T-helper 1 cell treated with Interleukin-12 subunit alpha and Interleukin-12 subunit beta and Interleukin-4 antibody, amounts not matched to agents 30 μg/mL and 1 μg/mL, for 36 hours (primary cell): ENCODE results near the gene DNAAF1.

ENCODE experiments used
- H3K27ac Mint-ChIP-seq: one replicate; pipeline ENCODE4 v1.8.0; 2021; ENCODE audit warnings: mild to moderate bottlenecking, mixed read lengths
- H3K27me3 Mint-ChIP-seq: one replicate; pipeline ENCODE4 v1.8.0; 2021; ENCODE audit warnings: low read depth, mixed read lengths
- H3K36me3 Mint-ChIP-seq: one replicate; pipeline ENCODE4 v1.8.0; 2021; ENCODE audit warnings: low read depth, mixed read lengths
- H3K4me1 Mint-ChIP-seq: one replicate; pipeline ENCODE4 v1.8.0; 2021; ENCODE audit warnings: low read depth, mixed read lengths
- H3K4me3 Mint-ChIP-seq: one replicate; pipeline ENCODE4 v1.8.0; 2021; ENCODE audit warnings: mild to moderate bottlenecking, moderate library complexity, mixed read lengths
- H3K9me3 Mint-ChIP-seq: one replicate; pipeline ENCODE4 v1.8.0; 2021; ENCODE audit warnings: mixed read lengths

DNAAF1 gene

DNA sequence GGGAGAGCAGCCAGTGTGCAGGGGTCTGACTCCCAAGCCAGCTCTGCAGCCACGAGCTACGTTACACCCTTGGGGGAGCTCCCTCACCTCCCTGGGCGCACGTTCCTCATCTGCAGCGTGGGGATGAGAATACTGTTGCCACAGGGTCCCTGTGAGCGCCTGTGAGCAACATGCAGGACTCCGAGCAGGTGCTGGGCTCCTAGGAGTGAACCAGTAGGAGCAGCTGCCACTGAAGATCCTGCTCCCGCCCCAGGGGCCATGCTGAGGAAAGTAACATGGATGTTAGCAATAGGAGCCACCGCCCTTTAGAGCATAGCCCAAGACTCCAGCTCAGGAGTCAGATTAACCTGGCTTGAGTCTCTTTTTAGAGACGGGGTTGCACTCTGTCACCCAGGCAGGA is 15.9 kb downstream of the DNAAF1 start:
- H3K27me3 Mint-ChIP-seq = peaks cover 57% of the 10 kb centered on the region

DNA sequence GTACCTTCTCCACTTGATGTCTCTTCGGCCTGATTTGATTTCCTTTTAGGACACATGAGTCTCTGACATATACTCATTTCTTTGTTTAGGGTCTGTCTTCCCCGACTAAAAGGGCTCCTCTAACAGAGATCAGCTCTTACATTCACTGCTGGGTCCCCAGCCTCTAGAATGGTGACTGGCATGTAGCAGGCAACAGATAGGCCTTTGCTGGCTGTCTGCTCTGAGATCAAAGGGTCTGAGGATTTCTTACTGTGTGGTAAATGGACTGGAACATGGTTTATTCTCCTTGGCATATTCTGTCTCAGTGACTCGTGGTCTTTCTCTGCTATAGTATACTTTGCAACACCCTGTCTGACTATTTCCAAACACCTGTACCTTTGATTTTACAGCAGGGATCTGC is 16.7 kb downstream of the DNAAF1 start:
- no peaks in the 10 kb centered on the region for H3K4me1 Mint-ChIP-seq
- no peaks in the 10 kb centered on the region for H3K9me3 Mint-ChIP-seq
- no peak overlapping the region for H3K4me3 Mint-ChIP-seq
- peaks cover 51% of the 10 kb centered on the region for H3K27me3 Mint-ChIP-seq
- H3K36me3 Mint-ChIP-seq = no peaks in the 10 kb centered on the region
- H3K27ac Mint-ChIP-seq = no peak overlapping the region

More for the DNA sequence above, 15.9 kb downstream of the DNAAF1 start:
- no peaks in the 10 kb centered on the region for H3K36me3 Mint-ChIP-seq
- no peak overlapping the region for H3K27ac Mint-ChIP-seq
- H3K4me1 Mint-ChIP-seq = peaks cover 2% of the 10 kb centered on the region
- H3K9me3 Mint-ChIP-seq = no peaks in the 10 kb centered on the region
- H3K4me3 Mint-ChIP-seq = no peak overlapping the region

DNA sequence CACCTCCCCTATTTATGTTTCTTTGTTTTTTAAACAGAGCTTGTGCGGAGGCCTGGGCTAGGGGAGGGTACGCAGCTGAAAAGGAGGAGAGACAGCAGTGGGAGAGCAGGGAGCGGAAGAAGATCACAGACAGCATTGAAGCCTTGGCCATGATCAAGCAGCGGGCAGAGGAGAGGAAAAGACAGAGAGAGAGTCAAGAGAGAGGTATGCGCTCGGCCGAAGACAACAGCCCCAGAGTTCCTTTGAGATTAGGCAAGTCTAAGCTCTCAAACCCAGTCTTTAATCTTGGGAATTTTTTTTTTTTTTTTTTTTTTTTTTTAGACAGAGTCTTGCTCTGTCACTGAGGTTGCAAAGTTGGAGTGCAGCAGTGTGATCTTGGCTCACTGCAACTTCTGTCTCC is 20.6 kb downstream of the DNAAF1 start:
- Mint-ChIP-seq H3K4me3 (no peak overlapping the region), H3K27me3 (peaks cover 30% of the 10 kb centered on the region), H3K4me1 (no peaks in the 10 kb centered on the region), H3K9me3 (no peaks in the 10 kb centered on the region), H3K27ac (no peak overlapping the region), H3K36me3 (no peaks in the 10 kb centered on the region)

DNA sequence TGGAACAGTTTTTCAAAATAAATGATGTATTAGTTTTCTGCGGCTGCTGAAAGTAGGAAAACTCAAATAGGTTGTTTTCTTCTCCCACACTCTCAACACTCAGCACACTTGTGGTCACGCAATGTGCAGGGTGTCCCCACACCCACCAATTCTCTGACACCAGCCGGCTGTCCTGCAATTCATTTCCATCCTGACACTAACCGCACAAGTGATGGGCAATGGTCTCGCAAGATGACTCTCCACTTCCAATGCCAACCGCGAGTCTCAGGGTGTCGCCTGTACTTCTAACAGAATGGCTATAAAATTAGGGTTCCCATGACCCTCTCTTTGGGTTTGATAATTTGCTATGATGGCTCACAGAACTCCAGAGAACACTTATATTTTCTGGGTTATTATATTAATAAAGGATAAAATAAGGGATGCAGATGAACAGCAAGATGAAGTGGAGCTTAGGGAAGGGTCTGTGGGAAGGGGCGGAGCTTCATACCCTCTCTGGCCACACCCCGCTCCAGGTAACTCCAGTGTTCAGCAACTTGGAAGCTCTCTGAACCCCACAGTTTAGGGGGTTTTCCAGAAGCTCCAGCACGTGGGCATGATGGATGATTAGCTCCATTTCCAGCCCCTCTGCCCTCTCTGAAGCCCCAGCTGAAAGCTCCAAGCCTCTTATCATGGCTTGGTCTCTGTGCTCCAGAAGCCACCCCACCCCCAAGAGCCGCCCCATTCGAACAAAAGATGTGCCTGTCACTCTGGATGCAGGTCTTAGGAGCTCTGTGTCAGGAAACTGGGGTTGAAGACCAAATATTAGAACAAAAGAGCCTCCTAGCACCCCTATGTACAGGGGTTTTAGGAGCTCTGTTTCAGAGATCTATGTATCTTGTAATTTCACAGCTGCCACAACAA is 21.9 kb downstream of the DNAAF1 start:
- no peaks in the 10 kb centered on the region for H3K36me3 Mint-ChIP-seq
- peaks cover 24% of the 10 kb centered on the region for H3K27me3 Mint-ChIP-seq
- H3K4me1 Mint-ChIP-seq = no peaks in the 10 kb centered on the region
- no peak overlapping the region for H3K4me3 Mint-ChIP-seq
- no peak overlapping the region for H3K27ac Mint-ChIP-seq
- H3K9me3 Mint-ChIP-seq = no peaks in the 10 kb centered on the region

DNA sequence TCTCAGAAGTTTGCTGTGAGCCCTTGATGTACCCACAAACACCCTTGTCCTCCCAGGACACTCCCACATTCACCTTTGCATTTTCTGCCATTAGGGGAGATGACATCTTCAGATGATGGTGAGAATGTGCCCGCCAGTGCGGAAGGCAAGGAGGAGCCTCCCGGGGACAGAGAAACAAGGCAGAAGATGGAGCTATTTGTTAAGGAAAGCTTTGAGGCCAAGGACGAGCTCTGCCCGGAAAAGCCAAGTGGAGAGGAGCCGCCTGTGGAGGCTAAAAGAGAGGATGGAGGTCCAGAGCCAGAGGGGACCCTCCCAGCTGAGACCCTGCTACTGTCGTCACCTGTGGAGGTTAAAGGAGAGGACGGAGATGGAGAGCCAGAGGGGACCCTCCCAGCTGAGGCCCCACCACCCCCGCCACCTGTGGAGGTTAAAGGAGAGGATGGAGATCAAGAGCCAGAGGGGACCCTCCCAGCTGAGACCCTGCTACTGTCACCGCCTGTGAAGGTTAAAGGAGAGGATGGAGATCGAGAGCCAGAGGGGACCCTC is 24.7 kb downstream of the DNAAF1 start:
- no peak overlapping the region for H3K4me3 Mint-ChIP-seq
- no peaks in the 10 kb centered on the region for H3K36me3 Mint-ChIP-seq
- H3K9me3 Mint-ChIP-seq = no peaks in the 10 kb centered on the region
- H3K27ac Mint-ChIP-seq = no peak overlapping the region
- H3K27me3 Mint-ChIP-seq = peaks cover 8% of the 10 kb centered on the region
- H3K4me1 Mint-ChIP-seq = no peaks in the 10 kb centered on the region

DNA sequence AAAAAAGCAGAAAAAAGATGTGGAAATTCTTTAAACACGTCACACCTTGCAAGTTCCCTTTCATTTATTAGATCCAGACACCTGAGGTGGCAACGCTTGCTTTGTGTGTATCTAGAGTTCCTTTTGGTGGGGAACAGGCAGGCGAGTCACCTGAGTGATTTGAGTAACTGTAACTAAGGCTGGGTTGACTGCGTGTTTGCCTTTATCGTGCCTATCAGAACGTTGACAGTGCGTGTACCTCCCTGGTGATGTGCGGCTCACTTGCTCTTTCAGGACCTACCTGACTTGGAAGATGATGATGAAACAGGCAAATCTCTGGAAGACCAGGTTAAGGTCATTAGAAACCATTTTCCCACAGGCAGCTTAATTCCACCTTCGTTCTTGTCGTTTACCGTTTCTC is 29.3 kb downstream of the DNAAF1 start:
- Mint-ChIP-seq H3K4me1 (no peaks in the 10 kb centered on the region), H3K4me3 (no peak overlapping the region), H3K9me3 (no peaks in the 10 kb centered on the region), H3K36me3 (peaks cover 5% of the 10 kb centered on the region), H3K27ac (no peak overlapping the region), H3K27me3 (no peaks in the 10 kb centered on the region)

DNA sequence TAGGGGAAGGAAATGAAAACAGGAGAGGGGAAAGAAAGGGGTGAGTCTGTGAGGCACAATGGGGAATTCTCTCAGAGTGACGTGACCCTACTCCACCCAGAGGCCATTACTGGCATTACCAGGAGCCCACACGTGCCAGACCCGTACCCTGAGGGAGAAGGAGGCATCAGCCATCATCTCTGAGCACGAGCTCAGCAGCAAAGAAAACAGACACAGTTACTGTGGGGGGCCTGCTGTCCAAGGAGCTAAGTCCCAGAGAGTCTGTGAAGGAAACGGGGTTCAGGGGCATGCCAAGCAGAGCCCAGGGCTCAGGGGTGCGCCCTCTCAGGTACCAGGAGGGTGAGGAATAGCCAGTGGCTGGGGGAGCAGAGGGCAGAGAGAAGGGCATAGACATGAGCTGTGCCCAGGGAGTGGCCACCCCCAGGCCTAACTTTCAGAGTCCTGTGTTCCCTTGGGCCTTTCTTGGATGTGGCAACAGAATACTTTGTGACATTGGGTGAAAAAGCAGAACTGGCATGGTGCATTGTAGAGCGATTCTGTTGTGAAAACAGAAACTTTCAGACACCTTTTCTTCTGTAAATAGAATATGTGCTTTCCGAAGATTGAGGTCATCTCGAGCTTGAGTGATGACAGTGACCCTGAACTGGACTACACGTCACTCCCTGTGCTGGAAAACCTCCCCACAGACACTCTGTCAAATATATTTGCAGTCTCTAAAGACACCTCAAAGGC is 30.4 kb downstream of the DNAAF1 start:
- no peak overlapping the region for H3K4me3 Mint-ChIP-seq
- H3K4me1 Mint-ChIP-seq = no peaks in the 10 kb centered on the region
- H3K36me3 Mint-ChIP-seq = peaks cover 5% of the 10 kb centered on the region
- no peaks in the 10 kb centered on the region for H3K9me3 Mint-ChIP-seq
- no peaks in the 10 kb centered on the region for H3K27me3 Mint-ChIP-seq
- no peak overlapping the region for H3K27ac Mint-ChIP-seq

DNA sequence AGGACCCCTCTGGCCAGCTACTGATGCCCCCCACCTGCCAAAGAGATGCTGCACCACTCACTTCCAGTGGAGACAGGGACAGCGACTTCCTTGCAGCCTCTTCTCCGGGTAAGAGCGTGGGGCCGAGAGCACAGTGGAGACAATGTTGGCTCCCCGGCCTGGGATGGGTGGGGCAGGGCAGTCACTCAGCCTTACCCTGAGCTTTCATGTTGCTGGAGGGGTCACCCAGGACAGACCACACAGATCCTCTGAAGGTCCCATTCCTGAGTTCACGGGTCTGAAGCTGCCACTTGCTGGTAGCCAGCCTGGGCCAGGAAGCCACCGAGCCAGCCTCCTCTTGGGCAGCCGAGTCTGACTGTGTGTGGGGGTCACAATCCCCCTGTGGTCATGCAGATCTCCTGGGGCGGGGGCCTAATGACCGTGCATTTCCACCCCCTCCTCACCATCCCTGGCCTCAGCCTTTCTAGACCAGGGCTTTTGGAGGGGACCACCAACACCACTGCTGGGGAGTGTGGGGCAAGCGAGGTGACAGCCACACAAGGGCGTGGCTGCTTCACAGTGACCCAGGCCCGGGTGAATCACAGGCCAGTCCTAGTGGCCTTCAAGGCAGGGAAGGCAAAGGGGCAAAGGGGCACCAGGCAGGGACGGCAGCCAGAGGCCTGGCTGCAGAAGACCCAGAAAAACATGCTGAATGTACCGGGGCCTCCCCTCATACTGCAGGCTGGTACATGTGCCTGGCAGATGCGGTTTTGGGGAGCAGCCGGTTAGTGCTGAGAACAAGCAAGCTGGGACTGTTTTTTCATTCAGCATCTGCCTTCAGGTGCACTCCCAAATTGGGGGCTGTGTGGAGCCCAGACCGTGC is 31.3 kb downstream of the DNAAF1 start:
- Mint-ChIP-seq H3K4me1 (no peaks in the 10 kb centered on the region), H3K27ac (no peak overlapping the region), H3K36me3 (peaks cover 5% of the 10 kb centered on the region), H3K4me3 (no peak overlapping the region), H3K9me3 (no peaks in the 10 kb centered on the region), H3K27me3 (no peaks in the 10 kb centered on the region)

DNA sequence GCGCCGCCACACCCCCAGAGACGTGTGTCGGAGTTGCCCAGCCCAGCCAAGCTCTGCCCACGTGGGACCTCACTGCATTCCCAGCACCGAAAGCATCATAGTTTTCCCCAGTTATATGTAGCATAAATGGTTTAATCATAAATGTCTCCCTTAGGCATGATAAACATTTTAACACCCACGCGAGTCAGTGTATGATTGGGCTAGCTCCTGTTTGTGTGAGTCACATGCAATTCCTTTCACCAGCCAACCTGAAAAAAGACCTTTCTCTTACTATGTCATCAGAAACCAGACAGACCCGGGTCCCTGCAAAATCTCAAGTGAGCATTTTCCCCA is 32.6 kb downstream of the DNAAF1 start:
- no peaks in the 10 kb centered on the region for H3K9me3 Mint-ChIP-seq
- H3K4me1 Mint-ChIP-seq = no peaks in the 10 kb centered on the region
- H3K36me3 Mint-ChIP-seq = peaks cover 5% of the 10 kb centered on the region
- H3K27ac Mint-ChIP-seq = no peak overlapping the region
- no peaks in the 10 kb centered on the region for H3K27me3 Mint-ChIP-seq
- H3K4me3 Mint-ChIP-seq = no peak overlapping the region

DNA sequence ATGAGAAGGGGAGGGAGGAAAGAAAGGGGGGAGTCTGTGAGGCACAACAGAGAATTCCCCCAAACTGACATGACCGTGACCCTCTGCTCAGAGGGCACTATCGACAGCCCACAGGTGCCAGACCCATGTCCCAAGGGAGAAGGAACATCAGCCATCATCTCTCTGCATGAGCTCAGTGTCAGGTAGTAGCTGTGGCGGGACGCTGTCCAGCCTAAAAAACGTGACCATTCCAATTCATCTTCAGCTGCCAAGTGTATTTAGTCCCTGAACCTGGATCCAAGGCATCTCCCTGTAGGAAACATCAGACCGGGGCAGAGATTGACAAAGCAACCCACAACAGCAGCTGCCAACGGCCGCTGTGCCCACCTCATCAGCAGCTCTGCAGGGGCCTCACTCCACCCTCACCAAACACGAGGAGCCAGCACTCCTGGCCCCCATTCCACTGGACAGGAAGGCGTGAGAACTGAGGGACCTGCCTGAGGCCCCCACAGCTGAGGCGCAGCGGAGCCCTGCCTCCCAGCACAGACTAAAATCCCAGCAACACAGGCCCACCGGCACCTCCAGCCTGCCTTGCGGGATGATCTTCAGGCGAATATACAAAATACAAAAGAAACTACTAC is 33.1 kb downstream of the DNAAF1 start:
- H3K27me3 Mint-ChIP-seq = no peaks in the 10 kb centered on the region
- H3K4me1 Mint-ChIP-seq = no peaks in the 10 kb centered on the region
- no peak overlapping the region for H3K27ac Mint-ChIP-seq
- H3K36me3 Mint-ChIP-seq = peaks cover 5% of the 10 kb centered on the region
- H3K9me3 Mint-ChIP-seq = no peaks in the 10 kb centered on the region
- no peak overlapping the region for H3K4me3 Mint-ChIP-seq

DNA sequence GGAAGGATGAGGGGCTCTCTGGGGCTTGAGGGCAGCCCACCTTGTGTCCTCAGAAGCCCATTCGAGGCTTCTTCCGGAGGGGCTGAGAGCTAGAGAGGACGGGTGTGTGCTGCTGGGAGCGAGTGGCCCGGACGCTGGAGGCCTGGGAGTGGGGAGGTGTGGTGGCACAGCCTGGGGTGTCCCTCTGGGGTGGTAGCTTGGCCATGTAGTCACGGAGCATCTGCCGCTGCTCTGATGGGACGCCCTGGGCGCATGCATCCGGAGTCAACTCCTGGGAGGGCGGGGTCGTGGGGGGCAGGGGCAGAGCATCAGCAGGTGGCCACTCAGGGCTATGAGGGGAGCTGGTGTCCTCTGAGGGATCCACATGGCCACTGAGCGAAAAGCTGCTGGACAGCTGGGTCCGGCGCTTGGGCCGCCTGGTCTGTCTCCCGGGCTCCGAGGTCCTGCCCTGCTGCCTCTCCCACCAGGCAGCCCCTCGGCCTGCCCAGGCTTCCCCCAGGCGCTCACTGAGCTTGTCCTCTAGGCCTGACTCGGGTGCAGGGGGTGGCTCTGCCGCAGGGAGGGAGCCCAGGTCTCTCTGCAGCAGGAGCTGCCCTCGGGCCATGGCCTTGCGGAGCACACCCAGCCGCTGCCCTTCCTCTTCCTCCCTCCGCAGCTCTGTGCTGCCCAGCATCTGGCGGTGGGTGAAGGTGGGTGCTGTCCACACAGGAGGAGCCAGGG is 33.9 kb downstream of the DNAAF1 start:
- Mint-ChIP-seq H3K4me3 (no peak overlapping the region), H3K9me3 (no peaks in the 10 kb centered on the region), H3K27me3 (no peaks in the 10 kb centered on the region), H3K36me3 (peaks cover 10% of the 10 kb centered on the region), H3K4me1 (no peaks in the 10 kb centered on the region), H3K27ac (no peak overlapping the region)

DNA sequence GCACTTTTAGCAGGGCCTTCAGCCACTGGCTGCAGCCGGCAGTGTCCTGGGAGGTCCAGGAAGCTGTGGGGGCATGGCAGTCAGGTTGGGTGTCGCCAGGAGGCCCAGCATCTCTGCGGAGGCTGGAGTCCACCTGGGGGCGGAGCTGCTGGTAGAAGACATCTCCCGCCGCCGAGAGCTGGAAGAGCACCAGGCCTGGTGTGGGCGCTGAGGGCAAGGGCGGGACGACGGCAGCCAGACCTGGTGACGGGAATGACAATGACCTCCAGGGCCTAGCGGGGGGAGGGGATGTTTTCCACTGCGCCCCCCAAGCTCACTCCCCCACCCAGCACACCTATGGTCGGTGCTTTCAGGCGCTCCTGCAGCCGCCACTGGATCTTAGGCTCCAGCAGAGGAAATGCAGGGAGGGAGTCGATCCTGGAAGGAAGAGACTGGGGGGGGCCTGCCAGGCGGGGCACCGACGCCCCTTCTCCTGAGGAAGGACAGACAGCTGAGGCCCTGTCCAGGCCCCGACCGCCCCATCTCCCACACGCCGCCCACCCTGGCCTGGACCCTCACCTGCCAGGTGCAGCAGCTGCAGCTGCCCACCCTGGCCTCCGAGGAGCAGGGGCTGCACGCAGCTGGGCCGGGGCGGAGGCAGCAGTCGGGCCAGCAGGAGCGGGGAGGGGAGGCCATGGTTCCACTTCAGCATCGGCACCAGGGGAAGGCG is 34.7 kb downstream of the DNAAF1 start:
- H3K4me1 Mint-ChIP-seq = peaks cover under 1% of the 10 kb centered on the region
- no peak overlapping the region for H3K27ac Mint-ChIP-seq
- no peaks in the 10 kb centered on the region for H3K9me3 Mint-ChIP-seq
- no peak overlapping the region for H3K4me3 Mint-ChIP-seq
- peaks cover 10% of the 10 kb centered on the region for H3K36me3 Mint-ChIP-seq
- H3K27me3 Mint-ChIP-seq = no peaks in the 10 kb centered on the region

DNA sequence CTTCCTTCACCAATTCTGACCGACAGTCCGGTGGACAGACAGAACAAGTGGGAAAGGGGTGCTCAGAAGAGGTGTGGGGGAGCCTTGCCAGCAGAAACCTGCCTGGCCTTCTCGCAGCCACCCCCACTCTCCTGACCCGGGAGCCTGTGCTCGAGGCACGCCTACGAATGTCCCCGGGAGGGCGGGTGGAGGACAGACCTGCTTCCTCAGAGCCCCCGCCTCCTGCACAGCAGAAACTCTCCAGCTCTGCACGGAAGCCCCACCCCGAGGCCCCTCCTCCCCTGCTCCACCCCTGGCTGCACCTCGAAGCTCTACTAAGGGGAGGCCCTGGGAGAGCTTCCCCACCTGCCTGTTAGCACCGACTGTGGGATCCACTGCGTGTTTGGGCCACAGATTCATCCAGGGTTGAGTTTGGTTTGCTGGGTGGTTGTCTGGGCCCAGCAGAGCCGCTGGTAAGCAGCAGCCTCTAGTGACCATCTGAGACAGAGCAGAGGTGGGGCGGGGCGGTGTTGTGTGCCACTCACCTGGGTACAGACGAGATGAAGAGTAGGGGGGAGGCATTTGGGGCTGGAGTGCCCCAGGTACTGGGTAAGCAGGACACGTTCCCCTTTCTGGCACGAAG is 35.5 kb downstream of the DNAAF1 start:
- Mint-ChIP-seq H3K36me3 (peaks cover 12% of the 10 kb centered on the region), H3K27ac (no peak overlapping the region)

More for the DNA sequence above, 35.5 kb downstream of the DNAAF1 start:
- Mint-ChIP-seq H3K9me3 (no peaks in the 10 kb centered on the region), H3K4me1 (peaks cover 7% of the 10 kb centered on the region), H3K27me3 (no peaks in the 10 kb centered on the region), H3K4me3 (no peak overlapping the region)
